ENCODE measurements around the gene UGT1A5. TPM values are rescaled to one million over a fixed set of nuclear protein-coding genes. Genes with fewer than 3 reads are reported as not detected.

UGT1A5 gene
- total RNA-seq, 1 donor from 2014 or later = not detected

- no peaks in the 10 kb centered on the region for H3K36me3 ChIP-seq
- DNase-seq = no peak
- H3K9me3 ChIP-seq = no peaks in the 10 kb centered on the region
- no peak overlapping the region for H3K4me3 ChIP-seq
- no peak for ATAC-seq
- no peak for TF ChIP-seq CTCF (IDR thresholded peaks at IDR 0.05)
- H3K27ac ChIP-seq = no peak overlapping the region
- intact Hi-C loops (cut with DNase I) = no loop called here
- H3K27me3 ChIP-seq = no peaks in the 10 kb centered on the region
- no peaks in the 10 kb centered on the region for H3K4me1 ChIP-seq
Observed at GRCh38 chr2:233754872-233755611, 42.3 kb downstream of the UGT1A5 start.

GRCh38 chr2:233756429-233757081 is 43.8 kb downstream of the UGT1A5 start:
- no peak overlapping the region for H3K4me3 ChIP-seq
- H3K27ac ChIP-seq = no peak overlapping the region
- intact Hi-C loops (cut with DNase I) = no loop called here
- no peaks in the 10 kb centered on the region for H3K9me3 ChIP-seq
- no peaks in the 10 kb centered on the region for H3K27me3 ChIP-seq
- no peaks in the 10 kb centered on the region for H3K36me3 ChIP-seq
- no peaks in the 10 kb centered on the region for H3K4me1 ChIP-seq
- TF ChIP-seq CTCF (IDR thresholded peaks at IDR 0.05) = no peak
- DNase-seq (no peak), ATAC-seq (no peak)

DNA sequence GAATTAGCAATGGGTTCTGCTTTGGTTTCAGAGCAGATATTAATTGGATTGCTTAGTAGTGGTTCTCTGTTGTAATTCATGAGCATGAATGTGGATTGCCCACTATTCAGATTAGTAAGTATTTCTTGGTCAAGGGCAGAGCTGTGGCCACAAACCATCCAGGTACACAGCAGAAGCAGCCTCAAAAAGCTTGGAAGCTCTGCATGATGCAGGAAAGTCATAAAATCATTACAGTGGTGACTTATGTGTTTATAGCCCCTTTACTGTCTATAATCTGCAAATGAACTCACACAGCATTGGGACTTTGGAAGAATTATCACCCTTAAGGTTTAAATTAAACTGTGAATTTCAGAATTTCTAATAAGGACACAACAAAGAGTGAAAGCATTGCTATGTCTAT is 45.4 kb downstream of the UGT1A5 start:
- no peak for ATAC-seq
- H3K9me3 ChIP-seq = no peaks in the 10 kb centered on the region
- no peak overlapping the region for H3K27ac ChIP-seq
- H3K4me1 ChIP-seq = no peaks in the 10 kb centered on the region
- intact Hi-C loops (cut with DNase I) = no loop called here
- no peaks in the 10 kb centered on the region for H3K27me3 ChIP-seq
- H3K36me3 ChIP-seq = no peaks in the 10 kb centered on the region
- no peak overlapping the region for H3K4me3 ChIP-seq
- DNase-seq = no peak
- no peak for TF ChIP-seq CTCF (IDR thresholded peaks at IDR 0.05)

DNA sequence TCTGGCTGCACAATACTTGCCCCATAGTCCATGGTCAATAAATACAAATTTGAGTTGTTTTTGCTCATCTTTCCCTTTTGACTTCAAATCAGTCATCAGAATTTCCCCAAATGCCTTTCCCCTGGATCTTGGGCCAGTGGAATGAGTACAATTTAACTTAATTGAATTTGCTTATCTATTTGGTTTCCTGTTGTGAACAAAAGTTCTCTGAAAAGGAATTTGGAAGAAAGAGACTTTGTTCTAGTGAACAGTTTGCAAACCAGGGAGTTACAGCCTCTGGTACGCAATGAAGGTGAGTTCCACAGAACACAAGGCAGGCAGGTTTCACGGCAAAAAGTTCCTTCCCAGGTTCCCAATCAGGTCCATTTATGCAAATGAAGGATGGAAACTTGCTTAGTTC is 46.1 kb downstream of the UGT1A5 start:
- Histone ChIP-seq H3K4me3 (no peak overlapping the region), H3K9me3 (no peaks in the 10 kb centered on the region), H3K4me1 (no peaks in the 10 kb centered on the region), H3K27me3 (no peaks in the 10 kb centered on the region), H3K36me3 (no peaks in the 10 kb centered on the region), H3K27ac (no peak overlapping the region)
- ATAC-seq (no peak), DNase-seq (no peak)
- intact Hi-C loops (cut with DNase I) = no loop called here
- no peak for TF ChIP-seq CTCF (IDR thresholded peaks at IDR 0.05)

DNA sequence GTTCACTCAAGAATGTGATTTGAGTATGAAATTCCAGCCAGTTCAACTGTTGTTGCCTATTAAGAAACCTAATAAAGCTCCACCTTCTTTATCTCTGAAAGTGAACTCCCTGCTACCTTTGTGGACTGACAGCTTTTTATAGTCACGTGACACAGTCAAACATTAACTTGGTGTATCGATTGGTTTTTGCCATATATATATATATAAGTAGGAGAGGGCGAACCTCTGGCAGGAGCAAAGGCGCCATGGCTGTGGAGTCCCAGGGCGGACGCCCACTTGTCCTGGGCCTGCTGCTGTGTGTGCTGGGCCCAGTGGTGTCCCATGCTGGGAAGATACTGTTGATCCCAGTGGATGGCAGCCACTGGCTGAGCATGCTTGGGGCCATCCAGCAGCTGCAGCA is 47.3 kb downstream of the UGT1A5 start, which contains the start of gene UGT1A1:
TSS of gene UGT1A1 (plus strand) at position 228 of the 400 bp plus-strand sequence. CDS start at position 246, 18 bp downstream.
- Histone ChIP-seq H3K27me3 (no peaks in the 10 kb centered on the region), H3K4me3 (no peak within 1 kb of the TSS), H3K4me1 (no peaks in the 10 kb centered on the region), H3K27ac (no peak within 1 kb of the TSS), H3K9me3 (no peaks in the 10 kb centered on the region), H3K36me3 (no peaks in the 10 kb centered on the region)
- ATAC-seq (no peak), DNase-seq (no peak)
- no peak for TF ChIP-seq CTCF (IDR thresholded peaks at IDR 0.05)
- intact Hi-C loops (cut with DNase I) = no loop called here

Measured in upper lobe of right lung (tissue), 1 donor.